Stimulated activated CD4-positive, alpha-beta T cell treated with anti-CD3 and anti-CD28 coated beads, TNF-alpha, amount 100 ng/mL, for 4 hours (primary cell): ENCODE results near the gene TRIM65.
"Not testable (repeated sequence)": the region's sequence is repeated elsewhere in the genome, so short reads cannot be mapped to it uniquely, and the experiment has no call there.

Experiments
- DNase-seq, 3 experiments: peaks; one replicate each; pipeline ENCODE4 v3.0.0-alpha.2; 2020; ENCODE audit warnings: low read depth in 3 of 3

TRIM65 gene

GRCh38 chr17:75897160-75898019, 639 bp upstream of the TRIM65 start:
- no peak for DNase-seq

DNA sequence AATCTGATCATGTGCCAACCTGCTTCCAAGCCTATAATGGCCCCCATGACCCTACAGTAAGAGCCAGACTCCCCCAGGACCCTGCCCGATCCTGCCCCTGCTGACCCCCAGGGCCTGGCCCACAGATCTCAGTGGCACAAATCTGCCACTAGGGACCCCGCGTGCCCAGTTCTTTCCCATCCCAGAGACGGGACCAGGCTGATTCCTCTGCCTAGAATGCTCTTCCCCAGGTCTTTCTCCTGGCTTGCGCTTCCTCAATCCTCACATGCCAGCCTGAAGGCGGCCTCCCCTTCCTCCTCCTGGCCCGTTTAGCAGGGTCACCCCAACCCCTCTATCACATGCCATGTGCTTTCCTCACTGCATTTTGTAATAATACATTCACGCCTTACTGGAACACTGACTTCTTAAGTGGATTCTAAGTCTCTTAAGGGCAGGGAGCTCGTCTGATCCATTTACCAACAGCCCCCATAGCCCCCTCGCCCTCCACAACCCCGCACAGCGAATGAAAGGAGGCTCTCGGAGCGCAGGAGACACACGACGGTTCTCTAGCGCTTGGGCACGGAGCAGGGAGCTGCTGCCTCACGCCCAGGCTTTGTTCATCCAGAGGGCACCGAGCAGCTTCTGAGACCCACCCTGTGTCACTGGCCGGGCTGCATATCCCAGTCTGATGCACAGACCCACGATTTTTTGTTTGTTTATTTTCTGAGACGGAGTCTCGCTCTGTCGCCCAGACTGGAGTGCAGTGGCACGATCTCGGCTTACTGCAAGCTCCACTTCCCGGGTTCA, 1.2 kb downstream of the TRIM65 start:
- DNase-seq = no peak

- DNase-seq = no peak
These were observed 2.6 kb downstream of the TRIM65 start for GRCh38 chr17:75894049-75894733.

DNA sequence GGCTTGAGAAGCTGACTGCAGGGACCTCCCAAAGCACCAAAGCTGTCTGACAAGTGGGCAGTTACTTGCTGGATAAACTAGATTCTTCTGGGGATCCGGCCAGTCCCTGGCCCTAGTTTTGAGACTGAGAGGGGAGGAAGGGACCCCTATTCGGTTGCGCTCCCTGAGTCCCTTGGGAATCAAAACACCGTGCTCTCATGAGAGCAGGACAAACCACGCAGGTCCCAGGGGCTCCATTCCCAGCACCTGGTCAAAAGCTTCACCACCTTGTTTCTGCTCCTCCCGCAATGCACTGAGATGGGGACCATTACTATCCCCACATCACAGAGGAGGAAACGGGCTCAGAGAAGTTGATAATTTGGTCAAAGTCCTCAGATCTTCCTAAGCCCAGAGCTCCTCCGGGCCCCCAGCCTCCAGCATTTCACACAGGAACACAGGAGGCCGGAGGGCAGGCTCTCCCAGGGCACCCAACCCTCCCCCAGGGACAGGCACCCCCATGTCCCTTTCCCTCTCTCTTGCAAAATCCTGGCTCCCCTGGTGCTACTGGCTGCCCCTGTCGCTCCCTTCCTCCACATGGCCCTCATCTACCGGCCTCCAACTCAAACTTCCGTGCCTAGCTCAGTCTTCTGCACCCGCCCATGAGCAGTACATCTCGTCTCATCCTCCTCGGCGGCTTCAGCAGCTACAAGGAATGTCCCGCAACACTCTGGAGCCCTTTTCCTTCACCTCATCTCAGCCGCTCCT, 3.3 kb downstream of the TRIM65 start:
- no peak for DNase-seq

DNA sequence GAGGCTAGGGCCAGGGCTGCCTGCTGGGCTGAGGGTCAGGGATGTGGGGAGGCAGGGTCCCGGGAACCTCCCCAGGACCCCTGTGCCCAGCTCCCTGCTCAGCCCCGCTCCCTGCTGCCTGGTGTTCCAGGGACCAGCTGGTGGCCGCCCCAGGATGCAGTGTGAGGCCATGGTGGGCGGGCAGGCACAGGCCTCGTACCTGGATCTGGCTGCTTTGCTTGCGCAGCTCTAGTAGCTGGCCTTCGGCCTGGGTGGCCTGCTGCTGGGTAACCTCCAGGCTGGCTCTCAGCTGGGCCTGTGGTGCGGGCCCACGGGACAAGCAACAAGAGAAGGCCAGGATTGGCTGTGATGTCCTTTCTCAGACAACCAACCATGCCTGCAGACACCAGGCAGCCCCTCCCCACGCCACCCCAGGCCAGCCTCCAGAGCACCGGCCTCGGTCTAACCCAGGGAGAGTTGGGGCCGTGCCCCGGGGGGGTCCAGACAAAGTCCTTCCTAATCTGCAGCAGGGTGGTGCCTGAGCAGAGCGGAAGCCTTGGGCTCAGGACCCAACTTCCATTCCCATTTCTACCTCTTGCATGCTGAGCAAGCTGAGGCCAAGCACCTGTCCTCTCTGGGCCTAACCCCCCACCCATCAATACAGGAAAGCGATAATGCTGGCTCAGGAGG, 4.1 kb downstream of the TRIM65 start:
- no peak for DNase-seq

GRCh38 chr17:75891605-75892555, 4.9 kb downstream of the TRIM65 start:
- no peak for DNase-seq

DNA sequence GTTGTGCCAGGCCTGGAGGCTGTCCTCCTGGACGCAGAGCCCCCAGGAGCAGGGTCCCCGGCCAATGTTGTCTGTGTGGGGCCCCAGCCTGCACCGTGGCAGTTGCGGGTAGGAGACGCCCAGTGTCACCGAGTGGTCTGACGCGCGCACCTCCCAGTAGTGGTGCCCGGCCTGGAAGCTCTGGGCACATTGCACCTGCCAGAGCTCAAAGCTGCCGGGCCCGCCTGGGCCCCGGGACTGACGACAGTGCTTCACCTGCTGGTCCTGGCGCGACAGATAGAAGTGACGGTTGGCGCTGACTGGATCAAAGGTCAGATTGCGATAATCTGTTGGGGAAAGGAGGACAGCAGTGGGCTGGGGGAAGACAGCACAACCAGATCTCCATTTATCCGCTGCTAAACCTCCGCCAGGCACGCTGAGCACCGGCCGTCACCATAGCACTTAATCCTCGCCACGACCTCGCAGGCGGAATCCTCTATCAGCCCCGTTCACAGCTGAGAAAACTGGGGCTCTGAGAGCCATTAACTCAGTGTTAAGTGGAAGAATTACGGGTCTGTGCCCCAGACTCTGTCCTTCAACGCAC, 5.6 kb downstream of the TRIM65 start:
- no peak for DNase-seq

GRCh38 chr17:75889454-75889853, 7.3 kb downstream of the TRIM65 start:
- no peak for DNase-seq

DNA sequence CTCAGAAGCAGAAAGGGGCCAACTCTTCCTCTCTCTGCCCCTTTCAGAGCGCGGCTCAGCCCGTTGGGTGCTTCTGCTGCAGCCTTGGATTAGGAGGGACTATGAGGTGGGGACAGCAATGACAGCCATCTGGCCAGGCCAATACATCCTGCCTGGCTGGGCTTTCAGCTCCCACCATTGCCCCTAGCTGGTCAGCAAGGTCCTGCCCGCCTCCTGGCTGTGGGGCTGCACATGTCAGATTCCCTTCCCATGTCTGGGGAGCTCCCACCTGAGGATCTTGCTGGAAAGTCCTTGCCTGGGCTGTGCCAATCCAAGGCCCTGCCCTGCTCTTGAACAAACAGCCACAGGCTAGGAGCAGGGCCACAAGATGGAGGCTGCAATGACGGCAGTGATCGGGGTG, 8.3 kb downstream of the TRIM65 start:
- DNase-seq = no peak

GRCh38 chr17:75885860-75886259, 10.9 kb downstream of the TRIM65 start:
- DNase-seq = not testable (repeated sequence)

- DNase-seq = no peak
These were observed 11.3 kb downstream of the TRIM65 start for GRCh38 chr17:75885431-75885830.

DNA sequence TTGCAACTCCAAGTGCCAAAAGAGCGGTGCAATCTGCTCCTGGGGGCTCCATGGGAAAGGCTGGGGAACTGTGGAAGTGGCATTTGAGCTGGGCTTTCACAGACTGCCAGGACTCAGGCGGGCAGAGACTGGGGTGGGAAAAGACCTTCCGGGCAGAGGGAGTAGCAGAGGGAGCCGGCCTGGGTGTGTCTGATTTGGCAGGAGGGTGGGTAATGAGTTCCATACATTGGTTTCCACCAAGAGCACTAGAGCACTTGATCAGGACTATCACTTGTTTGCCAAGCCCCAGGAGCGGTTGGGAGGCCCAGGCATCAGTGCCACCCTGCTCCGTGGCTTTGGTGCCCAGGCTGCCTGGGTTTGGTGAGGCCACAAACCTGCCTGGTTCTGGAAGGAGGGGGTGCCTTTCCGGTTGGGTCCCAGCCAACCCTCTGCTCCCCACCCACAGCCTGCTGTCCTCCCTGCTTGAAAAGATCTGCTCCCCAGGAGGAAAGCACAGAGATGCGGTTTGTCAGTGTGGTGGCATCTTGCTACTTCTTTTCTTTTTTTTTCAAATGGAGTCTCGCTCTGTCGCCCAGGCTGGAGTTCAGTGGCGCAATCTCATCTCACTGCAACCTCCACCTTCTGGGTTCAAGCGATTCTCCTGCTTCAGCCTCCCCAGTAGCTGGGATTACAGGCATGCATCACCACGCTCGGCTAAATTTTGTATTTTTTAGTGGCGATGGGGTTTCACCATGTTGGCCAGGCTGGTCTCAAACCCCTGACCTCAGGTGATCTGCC, 14.9 kb downstream of the TRIM65 start:
- DNase-seq = no peak

DNA sequence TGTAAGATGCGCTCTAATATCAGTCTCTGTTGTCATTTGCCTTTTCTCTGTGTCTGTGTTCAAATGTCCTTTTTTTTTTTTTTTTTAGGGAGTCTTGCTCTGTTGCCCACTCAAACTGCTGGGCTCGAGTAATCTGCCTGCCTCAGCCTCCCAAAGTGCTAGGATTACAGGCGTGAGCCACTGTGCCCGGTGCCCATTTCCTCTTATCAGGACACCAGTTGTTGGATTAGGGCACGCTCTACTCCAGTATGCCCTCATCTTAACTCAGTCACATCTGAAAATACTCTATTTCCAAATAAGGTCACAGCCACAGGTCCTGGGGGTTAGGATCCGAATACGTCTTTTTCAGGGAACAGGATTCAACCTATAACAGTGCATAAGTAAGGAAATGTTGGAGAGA, 16.5 kb downstream of the TRIM65 start:
- no peak for DNase-seq

DNA sequence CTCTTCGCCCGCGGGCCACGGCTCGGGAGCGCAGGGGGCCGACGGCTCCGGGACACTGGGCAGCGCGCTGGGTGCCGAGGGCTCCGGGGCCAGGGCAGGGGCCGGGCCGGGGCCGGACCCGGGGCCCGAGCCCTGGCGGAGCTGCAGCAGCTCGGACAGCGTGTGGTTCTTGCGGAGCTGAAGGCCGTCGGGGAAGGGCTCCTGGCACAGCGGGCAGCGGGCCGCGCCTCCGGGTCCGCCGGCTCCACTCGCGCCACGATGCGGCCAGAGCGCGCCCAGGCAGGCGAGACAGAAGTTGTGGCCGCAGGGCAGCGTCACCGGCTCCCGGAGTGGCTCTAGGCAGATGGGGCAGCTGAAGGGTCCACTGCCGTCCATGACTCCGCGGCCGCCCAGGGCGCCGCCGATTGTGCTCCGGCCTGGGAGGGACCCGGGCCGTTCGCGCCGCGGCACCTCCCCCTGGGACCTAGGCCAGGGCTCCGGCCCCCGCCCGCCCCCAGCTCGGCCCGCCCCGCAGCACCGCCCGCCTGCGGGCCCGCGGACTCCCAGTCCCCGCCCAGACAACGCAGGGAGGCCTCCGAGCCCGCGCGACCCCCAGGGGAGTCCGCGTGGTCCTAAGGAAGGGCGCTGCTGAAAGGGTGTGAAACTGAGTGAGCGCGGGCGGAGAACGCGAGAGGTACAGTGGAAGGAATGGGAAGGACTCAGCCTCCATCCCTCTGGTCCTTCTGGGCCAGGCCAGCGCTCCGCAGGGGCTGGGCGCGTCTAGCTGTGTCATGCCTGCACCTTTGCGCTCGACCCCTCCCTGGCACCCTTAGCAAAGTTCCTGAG, 18.4 kb downstream of the TRIM65 start, which contains the start of gene TRIM47:
TRIM47 (minus strand) TSS at position 408 of the 825 bp plus-strand sequence; CDS start at position 375, 33 bp downstream.
- DNase-seq = no peak

DNA sequence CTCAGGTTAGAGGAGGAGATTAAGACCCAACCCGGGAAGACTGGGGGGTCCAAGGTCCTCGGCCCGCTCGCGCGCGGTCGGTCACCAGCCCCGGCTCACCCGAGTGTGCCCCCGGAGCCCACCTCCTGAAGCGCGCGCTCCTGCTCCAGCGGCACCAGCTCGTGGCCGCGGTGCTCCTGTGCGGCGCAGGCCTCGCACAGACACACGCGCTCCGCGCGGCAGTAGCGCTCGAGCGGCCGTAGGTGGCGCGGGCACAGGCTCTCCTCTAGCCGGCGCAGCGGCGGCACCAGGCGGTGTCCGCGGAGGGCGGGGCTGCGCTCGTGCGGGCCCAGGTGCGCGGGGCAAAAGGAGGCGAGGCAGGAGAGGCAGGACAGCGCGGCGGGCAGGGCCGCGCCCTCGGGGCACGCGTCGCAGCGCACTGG, 19.0 kb downstream of the TRIM65 start:
- DNase-seq = peak; percentile 50 to 60 (median 52)

DNA sequence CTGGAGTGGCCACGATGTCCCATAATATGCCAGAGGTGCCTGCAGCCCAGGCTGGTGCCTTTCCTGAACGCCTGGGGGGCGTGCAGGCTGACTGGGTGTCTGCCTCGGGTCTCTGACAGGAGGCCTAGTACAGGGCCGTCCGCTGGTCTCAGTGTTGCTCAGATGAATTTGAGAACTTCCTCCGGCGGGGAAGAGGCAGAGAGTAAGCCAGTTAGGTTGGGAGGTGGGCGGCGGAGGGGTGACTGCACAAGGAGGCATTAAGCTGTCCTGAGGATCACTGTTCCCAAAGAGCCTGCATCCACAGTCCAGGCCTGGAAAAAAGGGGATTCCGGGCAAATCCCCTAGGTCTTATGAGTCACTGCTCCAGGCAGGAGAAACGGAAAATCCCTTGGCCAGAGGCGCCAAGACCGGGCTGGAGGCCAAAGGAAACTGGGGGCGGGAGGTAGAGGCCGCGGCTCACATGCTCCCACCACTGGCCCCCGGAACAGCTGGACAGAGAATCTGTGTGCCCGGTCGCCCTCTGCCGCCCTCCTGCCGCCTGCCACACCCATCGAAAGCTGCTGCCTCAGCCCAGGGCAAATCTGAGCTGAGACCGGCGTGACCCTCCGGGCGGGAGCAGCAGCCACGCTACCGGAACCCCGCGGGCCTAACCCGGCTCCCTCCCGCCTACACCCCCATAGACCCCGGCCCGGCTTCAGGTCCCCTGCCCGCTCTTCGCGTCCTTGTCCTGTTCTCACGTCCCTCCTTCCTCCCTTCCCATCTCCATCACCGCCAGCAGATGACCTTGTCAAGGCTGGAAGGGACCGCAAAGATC, 19.6 kb downstream of the TRIM65 start:
- DNase-seq = no peak
